COR-L47 (cell line): ENCODE results near the gene SIAH3.

Source experiments
- DNase-seq: peaks from one replicate; lab custom pipeline; 2025; lab: John Stamatoyannopoulos, UW

Gene SIAH3

DNA sequence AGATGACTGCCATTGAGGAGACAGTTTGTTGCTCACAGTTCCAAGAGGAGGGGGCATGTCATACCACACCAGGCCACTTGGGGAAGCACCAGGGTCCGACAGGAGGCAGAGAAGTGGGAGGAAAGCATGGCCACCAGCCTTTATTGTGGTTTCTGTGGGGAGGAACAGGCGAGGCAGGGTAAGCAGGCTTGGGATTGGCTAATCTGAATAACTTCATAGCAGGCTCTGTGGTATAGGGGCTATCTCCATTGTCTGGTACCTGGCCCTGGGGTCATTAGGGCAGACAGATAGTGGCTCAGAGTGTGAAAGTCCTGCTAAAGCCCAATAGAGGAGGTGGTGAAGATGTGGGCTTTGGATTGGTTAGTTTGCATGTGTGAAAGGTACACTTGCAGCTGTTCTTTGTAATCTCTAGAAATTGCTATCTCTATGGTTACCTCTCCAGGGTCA lies 114.0 kb downstream of the SIAH3 start:
- DNase-seq = no peak

GRCh38 chr13:45733361-45733760 lies 118.2 kb downstream of the SIAH3 start:
- no peak for DNase-seq

DNA sequence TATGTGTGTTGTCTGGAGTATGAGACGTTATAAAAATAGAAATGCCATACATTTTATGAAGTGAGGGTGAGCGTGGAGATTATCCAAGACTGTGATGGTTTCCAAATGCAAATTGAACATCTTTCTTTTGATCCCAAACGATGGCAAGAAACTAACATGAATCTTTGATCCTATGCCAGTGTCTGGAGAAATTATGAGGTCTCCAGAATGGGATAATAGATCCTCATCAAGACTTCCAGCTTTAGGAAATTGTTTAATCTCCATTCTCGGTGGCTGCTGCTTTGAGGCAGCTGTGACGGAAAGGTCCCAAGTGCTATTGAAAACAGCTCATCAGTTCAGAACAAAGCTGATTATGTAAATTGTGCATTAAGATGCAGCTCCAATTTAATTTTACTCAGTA lies 118.6 kb downstream of the SIAH3 start:
- no peak for DNase-seq

- DNase-seq = no peak
Measured at GRCh38 chr13:45731455-45731854, 120.1 kb downstream of the SIAH3 start.

GRCh38 chr13:45728759-45729158 lies 122.8 kb downstream of the SIAH3 start:
- no peak for DNase-seq
